Nephron progenitor cell (in vitro differentiated cells): ENCODE data around the gene IER2.

ENCODE experiments used
- DNase-seq: peaks from one replicate; pipeline ENCODE4 v3.0.0; 2021
- H3K27ac Mint-ChIP-seq: 2 replicates; pipeline ENCODE4 v1.8.0; 2021; ENCODE audit warnings: mild to moderate bottlenecking, moderate library complexity, mixed read lengths
- H3K27me3 Mint-ChIP-seq: 2 replicates; pipeline ENCODE4 v1.8.0; 2021; ENCODE audit warnings: mild to moderate bottlenecking, low read depth, mixed read lengths; ENCODE audit not compliant: poor library complexity
- H3K36me3 Mint-ChIP-seq: 2 replicates; pipeline ENCODE4 v1.8.0; 2021; ENCODE audit warnings: low read depth, mixed read lengths
- H3K4me1 Mint-ChIP-seq: 2 replicates; pipeline ENCODE4 v1.8.0; 2021; ENCODE audit warnings: mixed read lengths
- H3K4me3 Mint-ChIP-seq: 2 replicates; pipeline ENCODE4 v1.8.0; 2021; ENCODE audit warnings: mild to moderate bottlenecking, moderate library complexity, mixed read lengths
- H3K9me3 Mint-ChIP-seq: 2 replicates; pipeline ENCODE4 v1.8.0; 2021; ENCODE audit warnings: mild to moderate bottlenecking, moderate library complexity, mixed read lengths
- TF ChIP-seq, protein P1 (sequence below): fragments of 200-600 bp; sonication (generic); IDR thresholded peaks from 2 replicates; pipeline ENCODE4 v1.5.0; 2021; ENCODE audit warnings: antibody characterized with exemption

The IER2 gene

DNA sequence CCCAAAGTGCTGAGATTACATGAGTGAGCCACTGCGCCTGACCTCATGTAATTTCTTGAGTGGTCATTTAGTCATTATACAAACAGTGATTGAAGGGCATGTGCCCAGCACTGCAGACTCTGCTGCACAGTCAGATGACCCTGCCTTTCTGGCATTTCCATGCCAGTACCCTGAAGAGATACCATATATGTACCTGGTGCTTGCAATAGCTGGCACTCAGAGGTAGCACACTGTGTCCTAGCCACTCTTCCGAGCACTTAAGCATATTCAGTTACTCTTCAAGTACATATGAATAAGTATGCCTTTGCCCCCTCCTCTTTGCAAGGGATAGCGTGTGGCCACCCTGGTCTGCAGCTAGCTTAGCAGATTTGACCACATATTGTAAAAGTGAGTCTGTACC is 15.6 kb upstream of the IER2 start:
- DNase-seq = no peak
- Mint-ChIP-seq H3K27ac (no peak overlapping the region), H3K27me3 (no peaks in the 10 kb centered on the region), H3K9me3 (no peaks in the 10 kb centered on the region), H3K36me3 (peaks cover 39% of the 10 kb centered on the region), H3K4me3 (no peak overlapping the region), H3K4me1 (peaks cover 12% of the 10 kb centered on the region)
- TF ChIP-seq, protein P1, sequence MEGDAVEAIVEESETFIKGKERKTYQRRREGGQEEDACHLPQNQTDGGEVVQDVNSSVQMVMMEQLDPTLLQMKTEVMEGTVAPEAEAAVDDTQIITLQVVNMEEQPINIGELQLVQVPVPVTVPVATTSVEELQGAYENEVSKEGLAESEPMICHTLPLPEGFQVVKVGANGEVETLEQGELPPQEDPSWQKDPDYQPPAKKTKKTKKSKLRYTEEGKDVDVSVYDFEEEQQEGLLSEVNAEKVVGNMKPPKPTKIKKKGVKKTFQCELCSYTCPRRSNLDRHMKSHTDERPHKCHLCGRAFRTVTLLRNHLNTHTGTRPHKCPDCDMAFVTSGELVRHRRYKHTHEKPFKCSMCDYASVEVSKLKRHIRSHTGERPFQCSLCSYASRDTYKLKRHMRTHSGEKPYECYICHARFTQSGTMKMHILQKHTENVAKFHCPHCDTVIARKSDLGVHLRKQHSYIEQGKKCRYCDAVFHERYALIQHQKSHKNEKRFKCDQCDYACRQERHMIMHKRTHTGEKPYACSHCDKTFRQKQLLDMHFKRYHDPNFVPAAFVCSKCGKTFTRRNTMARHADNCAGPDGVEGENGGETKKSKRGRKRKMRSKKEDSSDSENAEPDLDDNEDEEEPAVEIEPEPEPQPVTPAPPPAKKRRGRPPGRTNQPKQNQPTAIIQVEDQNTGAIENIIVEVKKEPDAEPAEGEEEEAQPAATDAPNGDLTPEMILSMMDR = no peak

DNA sequence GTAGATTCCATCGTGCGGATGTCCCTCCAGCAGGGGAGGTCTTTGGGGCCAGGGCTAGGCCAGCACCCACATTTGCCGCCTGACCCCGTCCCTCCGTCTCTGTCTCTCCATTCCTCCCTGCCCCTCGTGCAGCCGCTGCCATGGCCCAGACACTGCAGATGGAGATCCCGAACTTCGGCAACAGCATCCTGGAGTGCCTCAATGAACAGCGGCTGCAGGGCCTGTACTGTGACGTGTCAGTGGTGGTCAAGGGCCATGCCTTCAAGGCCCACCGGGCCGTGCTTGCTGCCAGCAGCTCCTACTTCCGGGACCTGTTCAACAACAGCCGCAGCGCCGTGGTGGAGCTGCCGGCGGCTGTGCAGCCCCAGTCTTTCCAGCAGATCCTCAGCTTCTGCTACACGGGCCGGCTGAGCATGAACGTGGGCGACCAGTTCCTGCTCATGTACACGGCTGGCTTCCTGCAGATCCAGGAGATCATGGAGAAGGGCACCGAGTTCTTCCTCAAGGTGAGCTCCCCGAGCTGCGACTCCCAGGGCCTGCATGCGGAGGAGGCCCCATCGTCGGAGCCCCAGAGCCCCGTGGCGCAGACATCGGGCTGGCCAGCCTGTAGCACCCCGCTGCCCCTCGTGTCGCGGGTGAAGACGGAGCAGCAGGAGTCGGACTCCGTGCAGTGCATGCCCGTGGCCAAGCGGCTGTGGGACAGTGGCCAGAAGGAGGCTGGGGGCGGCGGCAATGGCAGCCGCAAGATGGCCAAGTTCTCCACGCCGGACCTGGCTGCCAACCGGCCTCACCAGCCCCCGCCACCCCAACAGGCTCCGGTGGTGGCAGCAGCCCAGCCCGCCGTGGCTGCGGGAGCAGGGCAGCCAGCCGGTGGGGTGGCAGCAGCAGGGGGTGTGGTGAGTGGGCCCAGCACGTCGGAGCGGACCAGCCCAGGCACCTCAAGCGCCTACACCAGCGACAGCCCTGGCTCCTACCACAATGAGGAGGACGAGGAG is 14.8 kb upstream of the IER2 start:
- peaks cover 15% of the 10 kb centered on the region for H3K4me1 Mint-ChIP-seq
- TF ChIP-seq, protein P1 = no peak
- no peaks in the 10 kb centered on the region for H3K27me3 Mint-ChIP-seq
- H3K4me3 Mint-ChIP-seq = no peak overlapping the region
- no peak for DNase-seq
- H3K36me3 Mint-ChIP-seq = peaks cover 39% of the 10 kb centered on the region
- H3K9me3 Mint-ChIP-seq = no peaks in the 10 kb centered on the region
- H3K27ac Mint-ChIP-seq = no peak overlapping the region

DNA sequence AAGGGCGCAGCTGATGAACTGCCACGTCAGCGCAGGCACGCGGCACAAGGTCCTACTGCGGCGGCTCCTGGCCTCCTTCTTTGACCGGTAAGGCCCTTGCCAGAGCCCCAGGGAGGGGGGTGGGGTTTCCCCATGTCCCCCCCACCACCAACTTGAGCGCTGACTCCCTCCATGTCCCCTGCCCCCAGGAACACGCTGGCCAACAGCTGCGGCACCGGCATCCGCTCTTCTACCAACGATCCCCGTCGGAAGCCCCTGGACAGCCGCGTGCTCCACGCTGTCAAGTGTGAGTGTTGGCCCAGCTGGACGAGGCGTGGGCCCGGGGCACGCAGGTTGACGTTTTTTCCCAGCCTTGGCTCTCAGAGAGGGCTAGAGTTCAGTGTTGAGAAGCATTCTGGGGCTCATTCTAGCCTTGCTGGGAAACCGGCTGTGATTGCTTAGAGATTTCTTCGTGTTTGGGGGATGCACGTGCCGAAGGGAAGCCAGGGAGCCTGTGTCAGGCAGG is 12.9 kb upstream of the IER2 start:
- DNase-seq = no peak
- no peaks in the 10 kb centered on the region for H3K27me3 Mint-ChIP-seq
- no peaks in the 10 kb centered on the region for H3K9me3 Mint-ChIP-seq
- peaks cover 39% of the 10 kb centered on the region for H3K36me3 Mint-ChIP-seq
- H3K4me1 Mint-ChIP-seq = peaks cover 11% of the 10 kb centered on the region
- TF ChIP-seq, protein P1 = no peak
- peak overlapping the region; percentile 68 for H3K27ac Mint-ChIP-seq
- H3K4me3 Mint-ChIP-seq = no peak overlapping the region

DNA sequence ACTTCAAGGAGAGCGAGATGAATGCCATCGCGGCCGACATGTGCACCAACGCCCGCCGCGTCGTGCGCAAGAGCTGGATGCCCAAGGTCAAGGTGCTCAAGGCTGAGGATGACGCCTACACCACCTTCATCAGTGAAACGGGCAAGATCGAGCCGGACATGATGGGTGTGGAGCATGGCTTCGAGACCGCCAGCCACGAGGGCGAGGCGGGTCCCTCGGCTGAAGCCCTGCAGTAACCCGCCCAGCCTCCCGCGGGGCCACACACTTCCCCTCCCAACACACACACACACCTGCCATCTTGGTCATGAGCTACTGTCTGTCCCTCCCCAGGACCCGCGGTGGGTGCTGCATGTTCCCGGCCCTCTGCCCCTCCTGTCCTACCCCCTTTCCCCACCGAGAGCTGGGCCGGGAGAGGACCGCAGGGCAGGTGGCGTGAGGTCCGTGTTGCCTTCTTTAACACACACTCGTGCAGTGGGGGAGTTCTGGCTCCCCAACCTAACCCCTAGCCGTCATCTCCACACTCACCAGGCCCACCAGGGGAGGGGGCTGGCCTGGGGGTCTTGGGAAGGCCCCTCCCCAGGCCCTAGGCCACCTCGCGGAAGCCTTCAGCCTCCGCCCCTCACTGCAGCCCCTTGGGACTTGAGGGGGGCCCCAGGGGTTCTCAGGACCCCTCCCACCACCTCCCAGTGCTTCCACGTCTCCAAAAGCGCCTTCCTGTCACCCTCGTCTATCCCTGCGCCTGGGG is 11.9 kb upstream of the IER2 start:
- Mint-ChIP-seq H3K36me3 (peaks cover 29% of the 10 kb centered on the region), H3K27ac (no peak overlapping the region), H3K9me3 (no peaks in the 10 kb centered on the region), H3K27me3 (no peaks in the 10 kb centered on the region), H3K4me1 (peaks cover 11% of the 10 kb centered on the region), H3K4me3 (no peak overlapping the region)
- TF ChIP-seq, protein P1 = no peak
- no peak for DNase-seq

DNA sequence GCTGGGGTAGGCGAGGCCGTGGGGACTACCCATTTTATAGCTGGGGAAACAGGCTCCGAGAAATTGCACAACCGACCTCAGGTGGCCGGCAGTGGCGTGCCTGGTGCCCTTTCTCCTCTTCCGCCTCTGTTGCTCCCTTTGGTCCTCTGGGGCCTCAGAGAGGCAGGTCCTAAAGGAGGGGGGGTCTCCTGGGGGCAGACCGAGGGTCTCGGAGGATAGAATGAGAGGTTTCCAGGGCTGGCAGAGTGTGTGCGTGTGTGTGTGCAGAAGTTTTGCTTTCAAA is 11.4 kb upstream of the IER2 start:
- Mint-ChIP-seq H3K27me3 (no peaks in the 10 kb centered on the region), H3K36me3 (peaks cover 25% of the 10 kb centered on the region), H3K9me3 (no peaks in the 10 kb centered on the region), H3K27ac (peak overlapping the region; percentile 30), H3K4me3 (no peak overlapping the region), H3K4me1 (peaks cover 11% of the 10 kb centered on the region)
- DNase-seq = no peak
- TF ChIP-seq, protein P1 = no peak
